ENCODE data around the gene TNS3. TPM values are rescaled to one million over a fixed set of nuclear protein-coding genes. Genes with fewer than 3 reads are reported as not detected.

Gene TNS3
- total RNA-seq, 1 experiment from 2014 or later: 9.5 TPM

DNA sequence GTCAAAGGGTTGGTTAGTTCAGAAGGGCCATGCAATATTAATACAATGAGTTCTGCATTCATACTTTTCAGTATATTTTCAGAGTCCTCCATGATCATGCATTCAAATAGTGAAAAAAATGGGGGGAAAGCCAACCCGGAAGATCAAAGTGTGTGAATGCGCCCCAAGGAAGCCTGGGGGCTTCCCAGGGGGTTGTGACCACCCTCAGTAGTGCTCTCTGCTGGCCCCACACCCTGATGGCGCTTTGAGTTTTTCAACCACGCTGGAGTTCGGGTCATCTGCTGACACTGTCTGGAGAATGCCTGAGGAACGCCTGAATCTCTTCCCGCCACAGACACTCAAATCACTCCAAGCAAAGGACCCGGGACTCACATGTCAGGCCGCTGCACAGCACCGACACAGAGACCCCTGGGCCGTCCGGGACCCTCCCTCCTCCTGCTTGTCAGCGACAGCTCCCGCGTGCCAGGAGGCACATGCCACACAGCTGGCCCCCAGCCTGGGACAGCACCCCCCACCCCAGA lies 1.0 kb downstream of the TNS3 start:
- H3K27ac Mint-ChIP-seq: peak overlapping the region in 1 of 3 experiments; percentile 82; a peak in 1 of 7 replicates
- no CpG with 5 or more reads among the region's 15 CpGs for WGBS (ENCODE audit: extremely low coverage, insufficient read length, low lambda C conversion rate)
- H3K56ac ChIP-seq (ENCODE audit: insufficient read length, low read depth, low read length): no peak overlapping the region
- H2BK5ac ChIP-seq (ENCODE audit: insufficient read length, low read length): no peak overlapping the region
- H3K4me2 ChIP-seq (ENCODE audit: insufficient read depth, insufficient read length, low read length): peak overlapping the region; percentile 65
- no peak for DNase-seq
- peaks cover 52 to 54% of the 10 kb centered on the region in 2 experiments for H3K4me1 Mint-ChIP-seq
- H2BK20ac ChIP-seq (ENCODE audit: low read depth, low read length, poor library complexity, severe bottlenecking): no peak overlapping the region
- no peak overlapping the region for H3K4ac ChIP-seq (ENCODE audit: low read depth, low read length)
- H3K9me3 Mint-ChIP-seq: peaks cover 6% of the 10 kb centered on the region in 2 experiments
- H3T11ph ChIP-seq (ENCODE audit: low read length): no peak overlapping the region
- no peak overlapping the region for H2AFZ ChIP-seq (ENCODE audit: low read length)
- no peaks in the 10 kb centered on the region for H3K9me3 ChIP-seq (ENCODE audit: control insufficient read depth, low read depth, low read length)
- H3K4me1 ChIP-seq (ENCODE audit: insufficient read depth, low read length): no peaks in the 10 kb centered on the region; the same call in 1 of the 2 replicates
- H2BK12ac ChIP-seq (ENCODE audit: insufficient read length, low read depth, low read length): no peak overlapping the region
- no peak overlapping the region for H3K18ac ChIP-seq (ENCODE audit: insufficient read length, low read depth, low read length)
- no peaks in the 10 kb centered on the region for H3K79me1 ChIP-seq (ENCODE audit: insufficient read depth, low read depth, low read length, poor library complexity, severe bottlenecking)
- TF ChIP-seq, protein P1, sequence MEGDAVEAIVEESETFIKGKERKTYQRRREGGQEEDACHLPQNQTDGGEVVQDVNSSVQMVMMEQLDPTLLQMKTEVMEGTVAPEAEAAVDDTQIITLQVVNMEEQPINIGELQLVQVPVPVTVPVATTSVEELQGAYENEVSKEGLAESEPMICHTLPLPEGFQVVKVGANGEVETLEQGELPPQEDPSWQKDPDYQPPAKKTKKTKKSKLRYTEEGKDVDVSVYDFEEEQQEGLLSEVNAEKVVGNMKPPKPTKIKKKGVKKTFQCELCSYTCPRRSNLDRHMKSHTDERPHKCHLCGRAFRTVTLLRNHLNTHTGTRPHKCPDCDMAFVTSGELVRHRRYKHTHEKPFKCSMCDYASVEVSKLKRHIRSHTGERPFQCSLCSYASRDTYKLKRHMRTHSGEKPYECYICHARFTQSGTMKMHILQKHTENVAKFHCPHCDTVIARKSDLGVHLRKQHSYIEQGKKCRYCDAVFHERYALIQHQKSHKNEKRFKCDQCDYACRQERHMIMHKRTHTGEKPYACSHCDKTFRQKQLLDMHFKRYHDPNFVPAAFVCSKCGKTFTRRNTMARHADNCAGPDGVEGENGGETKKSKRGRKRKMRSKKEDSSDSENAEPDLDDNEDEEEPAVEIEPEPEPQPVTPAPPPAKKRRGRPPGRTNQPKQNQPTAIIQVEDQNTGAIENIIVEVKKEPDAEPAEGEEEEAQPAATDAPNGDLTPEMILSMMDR (conservative IDR thresholded peaks at IDR 0.05): no peak
- H2AK5ac ChIP-seq (ENCODE audit: insufficient read length, low read length): no peak overlapping the region
- H4K20me1 ChIP-seq (ENCODE audit: control insufficient read depth, insufficient read depth, insufficient read length): no peaks in the 10 kb centered on the region
- no peak overlapping the region for H4K91ac ChIP-seq (ENCODE audit: insufficient read length, low read depth, low read length)
- no peak overlapping the region for H3K23ac ChIP-seq (ENCODE audit: insufficient read length, low read depth, low read length)
- H3K27me3 ChIP-seq (ENCODE audit: insufficient read depth, low read length): peaks cover 4% of the 10 kb centered on the region; the same call in 1 of the 2 replicates
- no peak overlapping the region for H3K27ac ChIP-seq (ENCODE audit: insufficient read length, low read depth, low read length)
- no peak overlapping the region for H4K8ac ChIP-seq (replicated peaks; ENCODE audit: insufficient read length, low read depth, low read length)
- no peak overlapping the region for H2BK15ac ChIP-seq (ENCODE audit: low read depth, low read length)
- peak overlapping the region; percentile 75 to 89 for H3K4me3 Mint-ChIP-seq
- H2BK120ac ChIP-seq (ENCODE audit: low read depth, low read length, poor library complexity, severe bottlenecking): no peak overlapping the region
- H3K27me3 Mint-ChIP-seq (ENCODE audit: low read depth): peaks cover 54% of the 10 kb centered on the region
- no peak overlapping the region for H4K5ac ChIP-seq (ENCODE audit: insufficient read length, low read depth, low read length)
- H3K23me2 ChIP-seq (ENCODE audit: insufficient read length, low read depth, low read length, poor library complexity, severe bottlenecking): peaks cover 12% of the 10 kb centered on the region
- peaks cover 0 to 18% (median 0%) of the 10 kb centered on the region in 3 experiments; a peak in 3 of 7 replicates for H3K36me3 Mint-ChIP-seq (ENCODE audit: insufficient read depth in 1 of 3, low read depth in 3 of 3)
- peak overlapping the region; percentile 39; the same call in 1 of the 2 replicates for H3K14ac ChIP-seq (ENCODE audit: insufficient read depth, low read length)
- H3K9ac ChIP-seq (ENCODE audit: extremely low read depth, insufficient read length, low read length): no peak overlapping the region
- no peaks in the 10 kb centered on the region for H3K79me2 ChIP-seq (ENCODE audit: insufficient read depth, low read length)
